D721Med (cell line): ENCODE measurements around the gene PDLIM7.

ENCODE experiments used
- DNase-seq: peaks from one replicate; pipeline ENCODE4 v3.0.0; 2011; ENCODE audit warnings: low spot score; ENCODE audit not compliant: insufficient read length
- FAIRE-seq: peaks from 2 replicates; lab custom pipeline; 2011; peaks lifted over from hg19 to GRCh38; lab: Jason Lieb, UNC
- TF ChIP-seq, protein P1 (sequence below): IDR thresholded peaks from 2 replicates; pipeline ENCODE4 v1.5.1; 2012; ENCODE audit warnings: mild to moderate bottlenecking, control low read depth; ENCODE audit not compliant: insufficient read depth; ENCODE audit errors: missing control alignments

The PDLIM7 gene

DNA sequence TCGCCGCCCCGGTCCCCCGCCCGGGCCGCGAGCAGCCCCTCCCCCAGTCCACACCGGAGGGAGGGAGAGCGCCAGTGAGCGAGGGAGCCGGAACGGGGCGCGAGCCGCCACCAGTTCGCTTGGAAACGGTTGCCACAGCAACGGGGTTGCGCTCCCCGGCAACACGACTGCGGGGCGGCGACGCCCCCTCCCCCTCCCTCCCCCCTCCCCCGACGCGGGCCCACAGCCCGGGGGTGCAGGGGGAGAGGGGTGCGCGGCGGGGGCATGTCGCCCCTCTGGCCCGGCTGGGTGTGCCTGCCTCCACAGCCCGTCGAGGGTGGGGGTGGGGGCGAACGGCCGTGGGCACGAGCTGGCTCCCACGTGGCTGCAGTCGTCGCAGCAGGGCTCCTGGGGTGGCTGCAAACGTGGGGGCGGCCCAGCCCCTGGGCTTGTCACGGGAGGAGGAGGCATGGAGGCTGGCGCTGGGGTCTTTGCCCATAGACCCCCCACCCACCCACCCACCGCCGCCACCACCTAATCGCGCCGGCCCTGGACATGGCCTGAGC is 50.3 kb downstream of the PDLIM7 start:
- DNase-seq, result peak; percentile 68
- no peak for FAIRE-seq
- TF ChIP-seq, protein P1, sequence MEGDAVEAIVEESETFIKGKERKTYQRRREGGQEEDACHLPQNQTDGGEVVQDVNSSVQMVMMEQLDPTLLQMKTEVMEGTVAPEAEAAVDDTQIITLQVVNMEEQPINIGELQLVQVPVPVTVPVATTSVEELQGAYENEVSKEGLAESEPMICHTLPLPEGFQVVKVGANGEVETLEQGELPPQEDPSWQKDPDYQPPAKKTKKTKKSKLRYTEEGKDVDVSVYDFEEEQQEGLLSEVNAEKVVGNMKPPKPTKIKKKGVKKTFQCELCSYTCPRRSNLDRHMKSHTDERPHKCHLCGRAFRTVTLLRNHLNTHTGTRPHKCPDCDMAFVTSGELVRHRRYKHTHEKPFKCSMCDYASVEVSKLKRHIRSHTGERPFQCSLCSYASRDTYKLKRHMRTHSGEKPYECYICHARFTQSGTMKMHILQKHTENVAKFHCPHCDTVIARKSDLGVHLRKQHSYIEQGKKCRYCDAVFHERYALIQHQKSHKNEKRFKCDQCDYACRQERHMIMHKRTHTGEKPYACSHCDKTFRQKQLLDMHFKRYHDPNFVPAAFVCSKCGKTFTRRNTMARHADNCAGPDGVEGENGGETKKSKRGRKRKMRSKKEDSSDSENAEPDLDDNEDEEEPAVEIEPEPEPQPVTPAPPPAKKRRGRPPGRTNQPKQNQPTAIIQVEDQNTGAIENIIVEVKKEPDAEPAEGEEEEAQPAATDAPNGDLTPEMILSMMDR, result no peak

DNA sequence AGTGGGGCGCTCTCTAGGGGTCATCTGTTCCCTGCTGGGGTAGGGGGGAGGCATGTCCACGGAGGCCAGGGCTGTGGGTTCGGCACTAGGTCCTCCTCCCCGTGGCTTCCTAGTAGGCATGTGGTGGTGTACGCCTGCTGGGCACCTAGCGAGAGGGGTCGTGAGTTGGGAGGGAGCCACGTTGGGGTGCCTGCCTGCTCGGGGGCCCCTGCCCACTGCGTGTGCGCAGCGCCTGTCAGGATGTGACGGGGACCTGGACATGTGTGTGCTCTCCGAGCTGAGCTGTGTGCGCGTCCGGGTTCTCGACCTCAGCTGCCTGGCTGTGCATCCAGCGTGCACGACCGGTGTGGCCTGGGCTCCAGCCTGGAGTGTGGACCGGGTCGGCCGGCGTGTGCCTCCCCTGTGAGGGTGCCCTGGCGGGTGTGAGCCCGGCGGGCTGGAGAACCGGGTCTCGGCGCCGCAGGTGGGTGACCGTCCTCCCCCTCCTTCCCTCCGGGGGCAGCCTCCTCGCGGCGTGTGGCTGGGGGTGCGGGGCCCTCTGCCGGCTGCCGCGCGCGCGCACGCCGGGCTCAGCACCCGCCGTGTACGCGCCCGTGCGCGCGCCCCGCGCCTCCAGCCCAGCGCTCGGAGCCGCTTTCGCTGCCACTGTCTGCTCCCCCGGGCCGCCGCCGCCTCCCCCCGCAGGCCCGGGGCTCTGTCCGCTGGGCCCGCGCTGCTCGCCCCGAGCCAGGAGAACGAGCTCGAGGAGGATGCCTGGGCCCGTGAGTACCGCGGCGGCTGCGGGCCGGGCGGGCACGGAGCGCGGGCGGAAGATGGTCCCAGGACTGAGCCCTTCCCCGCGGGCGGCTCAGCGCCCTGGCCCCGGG is 51.0 kb downstream of the PDLIM7 start, which contains the start of gene PRR7:
Gene PRR7 (plus strand): TSS at position 615 of the 866 bp plus-strand sequence. CDS start 8,254 bp downstream, outside the sequence.
- no peak for FAIRE-seq

DNA sequence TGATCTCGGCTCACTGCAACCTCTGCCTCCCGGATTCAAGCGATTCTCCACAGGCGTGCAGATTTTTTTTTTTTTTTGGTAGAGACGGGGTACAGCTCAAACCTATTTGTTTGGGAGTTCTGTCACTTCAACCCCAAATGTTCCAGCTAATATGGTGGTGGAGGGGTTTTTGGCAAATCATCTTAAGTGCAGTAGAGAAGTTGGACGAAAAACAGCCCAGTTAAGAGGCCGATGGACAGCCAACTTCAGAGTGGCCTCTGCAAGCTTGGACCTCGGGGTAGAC is 51.5 kb downstream of the PDLIM7 start:
- DNase-seq, result no peak
- FAIRE-seq, result no peak
- TF ChIP-seq, protein P1, result no peak

More for the DNA sequence above, 51.0 kb downstream of the PDLIM7 start, which contains the start of gene PRR7:
- peak; percentile 87 for DNase-seq
- TF ChIP-seq, protein P1, result no peak

DNA sequence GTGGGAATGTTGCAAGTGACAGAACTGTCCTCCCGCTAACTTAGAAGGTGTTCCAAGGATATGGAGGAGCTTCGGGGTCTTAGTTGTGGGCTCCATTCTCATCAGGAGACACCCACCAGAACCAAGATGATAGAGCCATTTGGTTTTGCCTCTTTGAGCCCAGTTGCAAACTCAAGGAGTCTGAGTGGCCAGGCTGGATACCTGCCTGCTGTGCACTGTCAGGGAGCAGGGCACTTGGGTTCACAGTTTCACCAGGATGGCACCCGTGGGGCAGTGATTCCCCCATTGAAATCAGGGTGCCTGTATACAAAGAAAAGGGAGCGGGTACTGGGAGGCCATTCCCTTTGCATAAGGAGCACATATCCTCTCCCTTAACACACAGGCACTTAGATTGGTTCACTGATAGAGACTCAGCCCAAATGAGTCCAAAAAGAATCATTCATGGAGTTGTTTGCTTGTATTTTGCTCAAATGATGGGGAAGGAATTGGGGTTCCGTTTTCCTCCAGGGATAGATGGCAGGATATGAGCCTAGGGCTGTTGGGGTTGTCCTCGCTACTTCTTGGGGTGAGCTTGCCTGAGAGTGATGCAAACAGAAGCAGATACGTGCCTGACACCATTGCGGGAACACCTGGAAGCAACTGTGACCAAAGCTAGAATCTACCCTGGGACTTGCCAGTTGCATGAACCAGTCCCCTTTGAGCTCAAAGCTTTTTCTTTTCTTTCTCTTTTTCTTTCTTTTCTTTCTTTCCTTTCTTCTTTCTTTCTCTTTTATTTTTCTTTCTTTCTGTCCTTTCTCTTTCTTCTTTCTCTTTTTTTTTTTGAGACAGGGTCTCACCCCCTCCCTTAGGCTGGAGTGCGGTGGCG is 52.1 kb downstream of the PDLIM7 start:
- TF ChIP-seq, protein P1, result no peak
- DNase-seq (no peak), FAIRE-seq (no peak)

DNA sequence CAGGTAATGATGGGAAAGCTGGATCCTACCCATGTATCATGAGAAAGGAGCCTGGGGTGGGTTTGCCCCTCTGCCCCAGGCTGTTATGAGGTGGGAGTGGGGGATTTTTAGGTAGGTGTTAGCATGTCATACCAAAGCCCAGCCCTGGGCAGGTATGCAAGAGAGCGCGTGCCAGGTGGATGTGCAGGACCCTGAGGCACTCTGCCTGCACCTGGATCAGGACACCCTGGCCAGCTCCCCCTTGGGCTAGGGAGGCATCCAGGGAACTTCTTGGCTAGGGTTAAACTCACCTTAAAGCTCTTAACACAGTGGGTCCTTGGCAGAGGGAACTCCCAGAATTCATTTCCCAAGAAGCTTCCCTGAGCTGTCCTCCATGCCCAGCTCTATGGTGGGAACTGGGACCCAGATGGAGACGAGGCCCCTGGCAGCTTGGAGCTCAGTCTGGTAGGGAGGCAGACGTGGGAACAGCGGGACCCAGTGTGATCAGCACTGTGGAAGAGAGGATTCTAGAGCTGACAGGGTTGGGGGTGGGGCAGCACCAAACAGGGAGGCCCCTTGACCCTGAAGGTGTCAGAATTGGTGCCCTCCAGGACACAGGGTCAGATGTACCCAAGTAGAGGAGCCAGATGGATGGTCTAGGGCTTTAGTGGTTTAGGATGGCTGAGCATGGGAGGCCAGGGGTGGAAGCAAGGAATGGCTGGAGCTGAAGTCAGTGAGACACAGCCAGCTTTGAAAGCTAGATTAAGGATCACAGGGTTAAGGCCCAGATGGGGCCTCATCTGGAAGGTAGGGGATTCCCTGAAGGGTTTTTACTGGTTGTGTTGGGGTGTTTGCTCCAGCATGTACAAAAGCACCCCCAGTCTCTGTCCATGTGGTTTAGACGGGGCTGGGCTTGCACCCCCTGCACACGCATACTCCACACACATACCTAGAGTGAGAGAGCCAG is 53.0 kb downstream of the PDLIM7 start:
- TF ChIP-seq, protein P1, result no peak
- DNase-seq (no peak), FAIRE-seq (no peak)
